ENCODE results near the gene TMEM117.

TMEM117 gene

DNA sequence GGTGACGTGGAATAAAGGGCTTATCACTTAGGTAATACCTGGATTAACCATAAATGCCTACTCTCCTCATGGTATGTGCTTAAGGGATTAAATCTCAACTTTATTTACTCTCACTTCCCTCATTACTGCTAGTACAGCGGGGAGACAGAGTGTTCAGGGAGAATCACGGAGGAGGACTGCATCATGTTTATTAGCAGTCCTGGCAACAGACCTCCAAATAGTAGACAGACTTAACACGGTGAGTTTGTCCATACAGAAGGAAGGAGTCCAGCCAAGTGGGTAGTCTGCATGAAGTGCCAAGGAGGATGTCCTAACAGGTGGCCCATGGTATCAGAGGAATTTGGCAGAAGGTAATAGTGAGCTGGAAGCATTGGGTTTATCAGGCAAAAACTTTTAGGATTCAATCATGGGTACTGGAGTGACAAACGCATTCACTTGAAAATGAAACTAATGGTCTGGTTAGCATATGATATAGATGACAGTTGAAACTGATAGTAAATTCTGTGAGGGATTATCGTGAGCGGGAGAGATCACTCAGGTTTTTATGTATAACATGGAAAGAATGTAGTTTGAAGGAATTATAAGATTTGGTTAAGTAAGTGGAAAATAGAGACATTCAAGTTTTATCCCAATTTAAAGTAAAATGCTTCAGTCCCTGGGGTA is 471.8 kb downstream of the TMEM117 start:
- H3K27me3 ChIP-seq = no peaks in the 10 kb centered on the region
- TF ChIP-seq, protein P1, sequence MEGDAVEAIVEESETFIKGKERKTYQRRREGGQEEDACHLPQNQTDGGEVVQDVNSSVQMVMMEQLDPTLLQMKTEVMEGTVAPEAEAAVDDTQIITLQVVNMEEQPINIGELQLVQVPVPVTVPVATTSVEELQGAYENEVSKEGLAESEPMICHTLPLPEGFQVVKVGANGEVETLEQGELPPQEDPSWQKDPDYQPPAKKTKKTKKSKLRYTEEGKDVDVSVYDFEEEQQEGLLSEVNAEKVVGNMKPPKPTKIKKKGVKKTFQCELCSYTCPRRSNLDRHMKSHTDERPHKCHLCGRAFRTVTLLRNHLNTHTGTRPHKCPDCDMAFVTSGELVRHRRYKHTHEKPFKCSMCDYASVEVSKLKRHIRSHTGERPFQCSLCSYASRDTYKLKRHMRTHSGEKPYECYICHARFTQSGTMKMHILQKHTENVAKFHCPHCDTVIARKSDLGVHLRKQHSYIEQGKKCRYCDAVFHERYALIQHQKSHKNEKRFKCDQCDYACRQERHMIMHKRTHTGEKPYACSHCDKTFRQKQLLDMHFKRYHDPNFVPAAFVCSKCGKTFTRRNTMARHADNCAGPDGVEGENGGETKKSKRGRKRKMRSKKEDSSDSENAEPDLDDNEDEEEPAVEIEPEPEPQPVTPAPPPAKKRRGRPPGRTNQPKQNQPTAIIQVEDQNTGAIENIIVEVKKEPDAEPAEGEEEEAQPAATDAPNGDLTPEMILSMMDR (IDR thresholded peaks at IDR 0.05; ENCODE audit: low read depth, low read length) = no peak
- H3K4me3 ChIP-seq (ENCODE audit: low read depth, low read length) = no peak overlapping the region
- H3K36me3 ChIP-seq = no peaks in the 10 kb centered on the region
- no peaks in the 10 kb centered on the region for H3K4me1 ChIP-seq
- no peak for DNase-seq
- peaks cover 3% of the 10 kb centered on the region; the same call in 1 of the 2 replicates for H3K9me3 ChIP-seq

DNA sequence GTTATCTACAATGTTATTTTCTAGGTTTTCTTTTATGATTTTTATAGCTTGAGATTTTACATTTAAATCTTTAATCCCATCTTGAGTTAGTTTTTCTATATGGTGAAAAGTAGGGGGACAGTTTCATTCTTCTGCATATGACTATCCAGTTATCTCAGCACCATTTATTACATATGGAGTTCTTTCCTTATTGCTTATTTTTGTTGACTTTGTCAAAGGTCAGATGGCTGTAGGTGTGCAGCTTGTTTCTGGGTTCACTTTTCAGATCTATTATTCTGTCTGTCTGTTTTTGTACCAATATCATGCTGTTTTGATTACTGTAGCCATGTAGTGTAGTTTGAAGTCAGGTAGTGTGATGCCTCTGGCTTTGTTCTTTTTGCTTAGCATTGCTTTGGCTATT is 477.3 kb downstream of the TMEM117 start:
- H3K4me3 ChIP-seq (ENCODE audit: low read depth, low read length) = no peak overlapping the region
- no peaks in the 10 kb centered on the region for H3K9me3 ChIP-seq
- H3K27me3 ChIP-seq = no peaks in the 10 kb centered on the region
- no peaks in the 10 kb centered on the region for H3K4me1 ChIP-seq
- TF ChIP-seq, protein P1 (IDR thresholded peaks at IDR 0.05; ENCODE audit: low read depth, low read length) = no peak
- DNase-seq = no peak
- H3K36me3 ChIP-seq = no peaks in the 10 kb centered on the region

DNA sequence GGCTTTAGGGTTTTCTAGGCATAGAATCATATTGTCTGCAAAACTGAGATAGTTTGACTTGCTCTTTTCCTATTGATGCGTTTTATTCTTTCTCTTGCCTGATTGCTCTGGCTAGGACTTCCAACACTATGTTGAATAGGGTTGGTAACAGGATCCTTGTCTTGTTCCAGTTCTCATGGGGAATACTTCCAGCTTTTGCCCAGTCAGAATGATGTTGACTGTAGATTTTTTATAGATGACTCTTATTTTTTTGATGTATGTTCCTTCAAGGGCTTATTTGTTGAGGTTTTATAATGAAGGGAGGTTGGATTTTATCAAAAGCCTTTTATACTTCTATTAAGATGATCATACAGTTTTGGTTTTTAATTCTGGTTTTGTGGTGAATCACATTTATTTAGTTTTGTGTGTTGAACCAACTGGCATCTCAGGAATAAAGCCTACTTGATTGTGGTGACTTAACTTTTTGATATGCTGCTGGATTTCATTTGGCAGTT is 478.2 kb downstream of the TMEM117 start:
- no peaks in the 10 kb centered on the region for H3K9me3 ChIP-seq
- no peak for DNase-seq

DNA sequence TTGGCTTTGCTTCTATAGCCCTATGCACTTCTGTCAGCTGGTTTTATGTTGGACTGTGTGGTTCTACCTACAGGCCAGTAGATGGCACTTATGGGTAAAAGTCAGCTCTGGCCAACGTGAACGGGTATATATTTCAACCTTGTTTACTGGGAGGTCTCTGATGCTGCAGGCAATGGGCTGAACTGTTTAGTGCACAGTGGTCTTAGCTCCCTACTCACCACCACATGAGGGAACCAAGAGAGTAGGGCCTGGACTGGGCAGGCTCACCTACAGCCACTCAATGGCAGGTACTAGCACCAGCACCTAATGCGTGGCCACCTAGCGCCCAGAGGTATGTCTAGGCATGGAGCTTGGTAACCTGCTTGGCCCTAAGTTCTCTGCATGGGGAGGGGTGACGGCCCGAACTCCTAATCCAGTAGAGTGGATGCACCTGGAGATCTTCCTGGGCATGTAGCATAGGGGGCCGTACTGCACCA is 481.8 kb downstream of the TMEM117 start:
- H3K27me3 ChIP-seq = no peaks in the 10 kb centered on the region
- no peaks in the 10 kb centered on the region for H3K36me3 ChIP-seq
- DNase-seq = peak; percentile 17
- H3K9me3 ChIP-seq = no peaks in the 10 kb centered on the region
- TF ChIP-seq, protein P1 (IDR thresholded peaks at IDR 0.05; ENCODE audit: low read depth, low read length) = peak; percentile 58
- no peak overlapping the region for H3K4me3 ChIP-seq (ENCODE audit: low read depth, low read length)
- no peaks in the 10 kb centered on the region for H3K4me1 ChIP-seq

More for the DNA sequence above, 478.2 kb downstream of the TMEM117 start:
- no peaks in the 10 kb centered on the region for H3K27me3 ChIP-seq
- H3K36me3 ChIP-seq = no peaks in the 10 kb centered on the region
- H3K4me1 ChIP-seq = no peaks in the 10 kb centered on the region
- TF ChIP-seq, protein P1 (IDR thresholded peaks at IDR 0.05; ENCODE audit: low read depth, low read length) = no peak
- no peak overlapping the region for H3K4me3 ChIP-seq (ENCODE audit: low read depth, low read length)

DNA sequence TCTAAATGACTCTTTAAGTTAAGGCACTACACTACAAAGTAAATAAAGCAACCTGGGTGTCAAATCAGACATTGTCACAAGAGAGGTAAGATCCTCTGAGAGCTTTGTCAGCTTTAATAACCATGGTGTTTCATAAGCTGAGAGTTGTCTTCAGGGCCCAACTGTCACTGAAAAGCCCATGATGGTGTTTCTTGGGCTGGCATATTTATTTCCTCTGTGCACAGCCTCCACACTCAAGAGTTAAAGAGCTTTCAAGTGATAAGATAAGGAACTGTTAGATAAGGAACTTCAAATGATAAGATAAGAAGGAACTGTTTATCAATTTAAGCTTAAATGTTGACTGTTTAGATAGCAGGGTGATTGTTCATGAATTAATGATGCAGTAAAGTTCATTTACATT is 495.4 kb downstream of the TMEM117 start:
- H3K36me3 ChIP-seq = no peaks in the 10 kb centered on the region
- TF ChIP-seq, protein P1 (IDR thresholded peaks at IDR 0.05; ENCODE audit: low read depth, low read length) = no peak

DNA sequence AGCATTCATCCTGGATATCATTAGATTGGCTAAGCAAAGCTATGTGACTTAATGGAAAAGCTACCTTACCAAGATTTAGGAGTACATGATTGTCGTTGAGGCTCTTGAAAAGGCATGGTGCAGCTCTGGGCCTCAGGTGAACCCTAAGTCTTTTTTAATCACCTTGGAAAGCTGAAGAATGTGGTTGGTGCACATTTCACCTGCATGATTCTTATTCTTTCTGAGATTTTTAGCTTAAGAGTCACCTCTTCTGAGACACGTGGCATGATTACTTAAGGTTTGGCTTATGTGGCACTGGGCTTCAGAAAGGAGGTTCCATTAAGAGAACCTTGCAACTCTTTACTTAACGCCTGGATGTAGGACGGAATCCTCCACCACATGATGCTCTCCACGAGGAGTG is 498.5 kb downstream of the TMEM117 start:
- TF ChIP-seq, protein P1 (IDR thresholded peaks at IDR 0.05; ENCODE audit: low read depth, low read length) = no peak
- H3K4me1 ChIP-seq = no peaks in the 10 kb centered on the region
- no peak overlapping the region for H3K4me3 ChIP-seq (ENCODE audit: low read depth, low read length)
- H3K9me3 ChIP-seq = no peaks in the 10 kb centered on the region
- no peaks in the 10 kb centered on the region for H3K36me3 ChIP-seq
- H3K27me3 ChIP-seq = no peaks in the 10 kb centered on the region
- no peak for DNase-seq

More for the DNA sequence above, 495.4 kb downstream of the TMEM117 start:
- H3K4me3 ChIP-seq (ENCODE audit: low read depth, low read length) = no peak overlapping the region
- no peaks in the 10 kb centered on the region for H3K4me1 ChIP-seq
- H3K9me3 ChIP-seq = no peaks in the 10 kb centered on the region
- DNase-seq = no peak
- H3K27me3 ChIP-seq = no peaks in the 10 kb centered on the region

Data from BE2C (cell line).